ENCODE measurements around the gene CCDC149. TPM values are rescaled to one million over a fixed set of nuclear protein-coding genes. Genes with fewer than 3 reads are reported as not detected.

CCDC149 gene
- total RNA-seq, 3 donors from 2014 or later (not counting 1 experiment from before 2014, with no cell fraction given): 0.14 to 0.86 (median 0.43) TPM

DNA sequence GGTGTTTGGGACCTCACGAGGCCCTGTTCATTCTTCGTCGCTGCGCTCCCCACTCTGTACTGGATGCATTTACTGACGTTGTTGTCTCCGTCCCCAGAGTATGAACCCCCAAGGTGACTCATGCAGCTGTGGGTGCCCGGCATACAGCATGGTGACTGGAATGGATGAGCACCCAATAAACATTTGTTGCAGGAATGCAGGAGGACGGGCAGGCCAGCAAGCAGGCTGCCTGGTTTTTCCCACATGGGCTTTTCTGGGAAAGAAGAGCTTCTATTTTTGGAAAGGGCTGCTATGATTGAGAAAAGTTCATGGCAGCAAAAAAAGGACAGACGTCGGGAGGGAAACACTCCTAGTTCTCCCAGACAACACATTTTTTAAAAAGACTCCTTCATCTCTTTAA is 118.4 kb downstream of the CCDC149 start:
- Mint-ChIP-seq H3K4me3 (no peak overlapping the region), H3K9me3 (no peaks in the 10 kb centered on the region), H3K36me3 (no peaks in the 10 kb centered on the region), H3K4me1 (no peaks in the 10 kb centered on the region), H3K27me3 (ENCODE audit: low read depth in 2 of 2) (peaks cover 8 to 13% of the 10 kb centered on the region in 2 donors), H3K27ac (no peak overlapping the region)
- peaks cover 2% of the 10 kb centered on the region for H3K27me3 ChIP-seq (ENCODE audit: control insufficient read depth, insufficient read depth, low read length)
- WGBS (ENCODE audit: insufficient coverage): 94% methylated on average over 8 of the region's 10 CpGs
- TF ChIP-seq, protein P1, sequence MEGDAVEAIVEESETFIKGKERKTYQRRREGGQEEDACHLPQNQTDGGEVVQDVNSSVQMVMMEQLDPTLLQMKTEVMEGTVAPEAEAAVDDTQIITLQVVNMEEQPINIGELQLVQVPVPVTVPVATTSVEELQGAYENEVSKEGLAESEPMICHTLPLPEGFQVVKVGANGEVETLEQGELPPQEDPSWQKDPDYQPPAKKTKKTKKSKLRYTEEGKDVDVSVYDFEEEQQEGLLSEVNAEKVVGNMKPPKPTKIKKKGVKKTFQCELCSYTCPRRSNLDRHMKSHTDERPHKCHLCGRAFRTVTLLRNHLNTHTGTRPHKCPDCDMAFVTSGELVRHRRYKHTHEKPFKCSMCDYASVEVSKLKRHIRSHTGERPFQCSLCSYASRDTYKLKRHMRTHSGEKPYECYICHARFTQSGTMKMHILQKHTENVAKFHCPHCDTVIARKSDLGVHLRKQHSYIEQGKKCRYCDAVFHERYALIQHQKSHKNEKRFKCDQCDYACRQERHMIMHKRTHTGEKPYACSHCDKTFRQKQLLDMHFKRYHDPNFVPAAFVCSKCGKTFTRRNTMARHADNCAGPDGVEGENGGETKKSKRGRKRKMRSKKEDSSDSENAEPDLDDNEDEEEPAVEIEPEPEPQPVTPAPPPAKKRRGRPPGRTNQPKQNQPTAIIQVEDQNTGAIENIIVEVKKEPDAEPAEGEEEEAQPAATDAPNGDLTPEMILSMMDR (IDR thresholded peaks at IDR 0.05): no peak
- H3K36me3 ChIP-seq (ENCODE audit: control insufficient read depth, insufficient read depth, low read length): no peaks in the 10 kb centered on the region
- no peak overlapping the region for H3K27ac ChIP-seq (ENCODE audit: low read length)
- ATAC-seq: no peak
- intact Hi-C loops (cut with micrococcal nuclease): no loop called here
- H3K9me3 ChIP-seq (ENCODE audit: control insufficient read depth, insufficient read depth, low read length): no peaks in the 10 kb centered on the region
- DNase-seq: no peak
- no peaks in the 10 kb centered on the region for H3K4me1 ChIP-seq (ENCODE audit: control insufficient read depth, insufficient read depth, low read length)
- H3K4me3 ChIP-seq (ENCODE audit: low read length): no peak overlapping the region

DNA sequence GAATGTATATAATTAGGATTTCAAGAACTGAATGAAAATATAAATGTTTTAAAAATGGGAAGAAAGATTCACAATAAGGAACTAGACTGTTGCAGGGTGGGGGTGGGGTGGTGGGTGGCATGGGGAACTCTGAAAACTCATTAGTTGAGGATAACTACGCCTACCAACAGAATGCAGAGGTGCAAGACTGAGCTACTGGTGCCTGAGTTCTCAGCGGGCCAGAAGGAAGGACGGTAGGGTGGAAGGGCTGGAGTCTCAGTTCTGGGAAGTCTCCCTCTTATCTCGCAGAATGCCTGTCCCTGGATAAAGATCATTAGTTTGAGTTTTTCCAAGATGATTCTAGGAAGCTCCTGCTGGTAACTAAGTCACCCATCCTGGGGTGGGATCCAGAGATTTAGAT is 118.8 kb downstream of the CCDC149 start:
- Mint-ChIP-seq H3K27ac (no peak overlapping the region), H3K9me3 (no peaks in the 10 kb centered on the region), H3K4me3 (no peak overlapping the region), H3K27me3 (ENCODE audit: low read depth in 2 of 2) (peaks cover 8 to 12% of the 10 kb centered on the region in 2 donors), H3K4me1 (no peaks in the 10 kb centered on the region), H3K36me3 (no peaks in the 10 kb centered on the region)
- Histone ChIP-seq H3K36me3 (ENCODE audit: control insufficient read depth, insufficient read depth, low read length) (no peaks in the 10 kb centered on the region), H3K27me3 (ENCODE audit: control insufficient read depth, insufficient read depth, low read length) (peaks cover 2% of the 10 kb centered on the region), H3K9me3 (ENCODE audit: control insufficient read depth, insufficient read depth, low read length) (no peaks in the 10 kb centered on the region), H3K4me3 (ENCODE audit: low read length) (no peak overlapping the region), H3K27ac (ENCODE audit: low read length) (no peak overlapping the region), H3K4me1 (ENCODE audit: control insufficient read depth, insufficient read depth, low read length) (no peaks in the 10 kb centered on the region)
- no peak for DNase-seq
- no peak for ATAC-seq
- TF ChIP-seq, protein P1 (IDR thresholded peaks at IDR 0.05): no peak
- intact Hi-C loops (cut with micrococcal nuclease): no loop called here
- 49% methylated on average over 4 of the region's 4 CpGs for WGBS (ENCODE audit: insufficient coverage)

DNA sequence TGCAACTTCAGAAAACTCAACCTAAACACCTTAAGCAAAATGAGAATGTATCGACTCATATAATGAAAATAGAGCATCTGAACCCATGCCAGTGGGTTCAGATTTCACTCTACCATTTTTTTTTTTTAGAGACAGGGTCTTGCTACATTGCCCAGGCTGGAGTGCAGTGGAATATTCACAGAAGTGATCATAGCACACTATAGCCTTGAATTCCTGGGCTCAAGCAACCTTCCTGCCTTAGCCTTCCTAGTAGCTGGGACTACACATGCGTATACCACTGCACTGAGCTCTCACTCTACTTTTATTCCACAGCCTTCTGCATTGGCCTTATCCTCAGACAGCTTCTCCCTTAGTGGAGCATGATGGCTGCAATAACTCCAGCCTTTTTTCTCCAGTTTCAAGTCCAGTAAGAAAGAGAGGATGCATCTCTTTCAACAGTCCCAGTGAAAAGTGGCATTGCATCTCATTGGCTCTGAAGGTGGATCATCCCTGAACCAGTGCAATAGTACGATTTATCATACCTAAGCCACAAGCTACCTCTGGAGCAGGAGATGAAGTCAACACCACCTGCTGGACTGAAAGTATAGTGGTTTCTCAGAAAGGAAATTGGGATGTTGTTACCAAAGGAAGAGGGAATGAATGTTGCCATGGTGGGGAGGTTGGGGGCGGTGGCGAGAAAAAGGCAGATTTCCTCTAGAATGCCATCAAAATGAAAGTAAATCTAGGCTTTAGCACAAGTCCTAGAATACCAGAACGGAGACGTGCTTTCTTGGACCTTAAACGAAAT is 119.4 kb downstream of the CCDC149 start:
- Histone ChIP-seq H3K27ac (ENCODE audit: low read length) (no peak overlapping the region), H3K4me1 (ENCODE audit: control insufficient read depth, insufficient read depth, low read length) (no peaks in the 10 kb centered on the region), H3K36me3 (ENCODE audit: control insufficient read depth, insufficient read depth, low read length) (no peaks in the 10 kb centered on the region), H3K9me3 (ENCODE audit: control insufficient read depth, insufficient read depth, low read length) (no peaks in the 10 kb centered on the region), H3K27me3 (ENCODE audit: control insufficient read depth, insufficient read depth, low read length) (peaks cover 2% of the 10 kb centered on the region), H3K4me3 (ENCODE audit: low read length) (no peak overlapping the region)
- TF ChIP-seq, protein P1 (IDR thresholded peaks at IDR 0.05): no peak
- Mint-ChIP-seq H3K9me3 (peaks cover 0 to 2% of the 10 kb centered on the region in 2 donors), H3K27me3 (ENCODE audit: low read depth in 2 of 2) (peaks cover 2 to 5% of the 10 kb centered on the region in 2 donors), H3K4me3 (no peak overlapping the region), H3K27ac (no peak overlapping the region), H3K36me3 (no peaks in the 10 kb centered on the region), H3K4me1 (no peaks in the 10 kb centered on the region)
- DNase-seq (no peak), ATAC-seq (no peak)
- WGBS (ENCODE audit: insufficient coverage): 60% methylated on average over 8 of the region's 8 CpGs
- intact Hi-C loops (cut with micrococcal nuclease): no loop called here

DNA sequence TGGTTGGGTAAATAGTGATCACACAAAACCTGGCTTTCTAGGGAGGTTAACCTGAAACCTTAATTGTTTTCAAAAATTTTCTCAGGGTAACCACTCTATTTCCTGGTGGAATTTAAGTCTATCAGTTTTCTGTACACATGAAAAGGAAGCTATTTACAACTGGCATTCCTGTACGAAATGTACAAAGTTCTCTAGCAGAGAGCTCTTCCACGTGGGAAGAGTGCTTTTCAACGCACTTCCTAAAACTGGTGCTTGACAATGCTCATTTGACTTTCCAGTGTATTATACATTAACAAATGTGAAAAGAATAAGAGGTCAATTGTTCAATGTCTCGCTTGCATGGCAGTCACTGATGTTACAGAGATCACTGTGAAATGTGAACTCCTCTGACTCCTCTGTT is 120.3 kb downstream of the CCDC149 start:
- DNase-seq: no peak
- H3K4me3 Mint-ChIP-seq: no peak overlapping the region
- Histone ChIP-seq H3K36me3 (ENCODE audit: control insufficient read depth, insufficient read depth, low read length) (no peaks in the 10 kb centered on the region), H3K27me3 (ENCODE audit: control insufficient read depth, insufficient read depth, low read length) (no peaks in the 10 kb centered on the region), H3K4me1 (ENCODE audit: control insufficient read depth, insufficient read depth, low read length) (no peaks in the 10 kb centered on the region), H3K27ac (ENCODE audit: low read length) (no peak overlapping the region), H3K4me3 (ENCODE audit: low read length) (no peak overlapping the region), H3K9me3 (ENCODE audit: control insufficient read depth, insufficient read depth, low read length) (no peaks in the 10 kb centered on the region)
- intact Hi-C loops (cut with micrococcal nuclease): no loop called here
- peaks cover 0 to 4% of the 10 kb centered on the region in 2 donors for H3K9me3 Mint-ChIP-seq
- ATAC-seq: no peak
- WGBS (ENCODE audit: insufficient coverage): 79% methylated on average over 4 of the region's 4 CpGs
- no peaks in the 10 kb centered on the region for H3K36me3 Mint-ChIP-seq
- H3K27ac Mint-ChIP-seq: no peak overlapping the region
- TF ChIP-seq, protein P1 (IDR thresholded peaks at IDR 0.05): no peak
- no peaks in the 10 kb centered on the region for H3K4me1 Mint-ChIP-seq
- H3K27me3 Mint-ChIP-seq (ENCODE audit: low read depth in 2 of 2): no peaks in the 10 kb centered on the region
